Heart right ventricle (tissue), 16 donors: ENCODE data around the gene GAB2. TPM values are rescaled to one million over a fixed set of nuclear protein-coding genes. Genes with fewer than 3 reads are reported as not detected.
"Not testable (repeated sequence)": the region's sequence is repeated elsewhere in the genome, so short reads cannot be mapped to it uniquely, and the experiment has no call there.

Experiments used
- ATAC-seq, 8 donors: fragments of 200-7000 bp; cut with Tn5 transposase; one replicate each; pipeline ENCODE4 v1.9.1; 2020; ENCODE audit warnings: mild to moderate bottlenecking in 8 of 8, moderate library complexity in 8 of 8, moderate number of reproducible peaks in 1 of 8
- DNase-seq, 2 donors: peaks; one replicate each; pipeline ENCODE4 v3.0.0-alpha.2; 2020
- H3K27ac ChIP-seq, 10 donors: fragments of 200-600 bp; sonication (generic) in 2 of 10; one replicate each; pipeline versions ENCODE4 v1.5.0 to v1.8.0; 2020 to 2022; ENCODE audit warnings: mild to moderate bottlenecking in 3 of 10
- H3K27me3 ChIP-seq, 7 donors: fragments of 200-600 bp; one replicate each; pipeline ENCODE4 v1.8.0; 2021 to 2022; ENCODE audit warnings: mild to moderate bottlenecking in 2 of 7
- H3K36me3 ChIP-seq, 9 donors: fragments of 200-600 bp; sonication (generic) in 1 of 9; one replicate each; pipeline versions ENCODE4 v1.5.0 to v1.8.0; 2020 to 2022; ENCODE audit warnings: mild to moderate bottlenecking in 2 of 9
- H3K4me1 ChIP-seq, 9 donors: fragments of 200-600 bp; sonication (generic) in 1 of 9; one replicate each; pipeline versions ENCODE4 v1.5.0 to v1.8.0; 2020 to 2022; ENCODE audit warnings: mild to moderate bottlenecking in 4 of 9
- H3K4me3 ChIP-seq, 10 donors: fragments of 200-600 bp; sonication (generic) in 2 of 10; one replicate each; pipeline versions ENCODE4 v1.5.0 to v1.8.0; 2020 to 2022; ENCODE audit warnings: mild to moderate bottlenecking in 7 of 10, moderate library complexity in 2 of 10
- H3K9me3 ChIP-seq, 11 donors: fragments of 200-600 bp in 10 of 11; sonication (generic) in 2 of 11; one replicate each; pipeline versions ENCODE4 v1.5.0 to v1.8.0; 2013 to 2022; ENCODE audit warnings: mild to moderate bottlenecking in 2 of 11, control low read depth in 1 of 11, moderate library complexity in 1 of 11
- WGBS, 2 donors: extraction: QIAGEN DNeasy Blood & Tissue Kit; methylation state at CpG; one replicate each; pipeline ENCODE4 v1.1.7; 2013; ENCODE audit warnings: inconsistent platforms in 1 of 2; 5-methylcytosine and 5-hydroxymethylcytosine counted together
- intact Hi-C, 10 donors: fragments of 100-400 bp; cut with DNase I; formaldehyde crosslinking; loops; one replicate each; pipeline versions ENCODE4 v1.11.1 to v1.14.2; 2022
- polyA plus RNA-seq, 2 donors: library from polyadenylated mRNA; stranded (reverse); fragments of 200-250 nt; gene quantifications; one replicate each; pipeline ENCODE4 v1.2.3, GENCODE V29; 2013
- total RNA-seq, 10 donors: library from RNA; stranded (reverse); fragmentation: NEBNext Ultra II Directional in 3 of 10; extraction: Animal tissue kit (Norgen Biotek cat#: 25700) in 3 of 10; gene quantifications; one replicate each; pipeline versions ENCODE4 v1.2.1 to v1.2.4, GENCODE V29; 2021 to 2023
- TF ChIP-seq, protein P1 (sequence below), 9 donors: fragments of 200-600 bp; sonication (generic) in 2 of 9; IDR thresholded peaks; one replicate each; pipeline versions ENCODE4 v1.5.0 to v1.8.0; 2021 to 2022; ENCODE audit warnings: antibody characterized with exemption in 9 of 9, mild to moderate bottlenecking in 5 of 9, moderate library complexity in 1 of 9
- donor health status: Arrhythmogenic right ventricular cardiomyopathy.
- donor health status: ischemic (EF 13 %, LVEDD 7.1; RV severe dilation, severe dysfunction).
- donor health status: healthy with polysubstance abuse.
- donor health status: DM: no; HTN: yes; CAD: no.
- donor health status: DM: no; HTN: no; CAD: no.
- donor health status: ischemic (EF 25% LVEDD 6.9; RV normal size, moderate dysfunction).
- donor health status: ischemic (EF 25% LVEDD 5.7; RV mildly dilated, moderate dysfunction).
- donor health status: healthy.
- donor health status: DM: yes; HTN: yes; CAD: no.
- donor health status: Ischemic cardiomyopathy.
- donor health status: ischemic (EF 35%, LVEDD 5.7; RV mildly dilated, moderate dysfunction).
- donor health status: nonischemic (EF 11% LVEDD 7.7; RV severe dilation, severe dysfunction).
- donor health status: DM: yes; HTN: yes; CAD: no.
- donor health status: PGD.
- donor health status: ischemic (EF 29% LVEDD 5.4; RV normal size, mild dysfunction).
- donor health status: nonischemic (EF 23%, LVEDD 6.1; RV moderate dilation, normal function).

GAB2 gene
- total and polyA plus RNA-seq, 12 donors, result 5.0 to 44.6 (median 27.0) TPM

DNA sequence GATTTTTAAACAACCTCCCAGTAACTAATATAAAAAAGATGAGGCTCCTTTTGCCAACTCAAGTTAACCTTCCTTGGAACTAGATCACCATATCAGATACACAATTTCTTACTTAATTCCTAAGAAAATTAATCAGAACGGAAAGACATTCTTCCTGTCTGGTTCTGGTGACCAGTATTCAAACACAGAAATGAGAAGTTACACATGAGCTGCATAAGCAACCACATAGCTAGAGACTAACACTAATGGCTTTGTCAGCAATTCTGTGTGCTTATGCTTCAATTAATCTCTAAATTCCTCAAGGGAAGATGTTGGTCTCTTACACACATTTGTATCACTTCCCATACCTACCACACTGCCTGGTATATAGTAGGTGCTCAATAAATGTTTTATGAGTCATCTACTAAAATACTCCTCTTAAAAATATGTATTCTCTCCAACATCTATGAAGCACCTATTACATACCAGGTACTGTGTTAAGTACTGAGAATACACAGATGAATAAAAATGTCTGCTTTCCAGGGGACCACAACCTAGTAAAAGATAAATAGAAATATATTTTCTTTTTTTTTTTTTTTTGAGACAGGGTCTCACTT, 54.5 kb downstream of the GAB2 start:
- H3K4me1 ChIP-seq, result peaks cover 0 to 60% (median 30%) of the 10 kb centered on the region in 9 donors
- H3K36me3 ChIP-seq, result no peaks in the 10 kb centered on the region
- no peak overlapping the region for H3K4me3 ChIP-seq
- no peaks in the 10 kb centered on the region for H3K27me3 ChIP-seq
- intact Hi-C loops, result loop anchor here in 1 of 10 donors (10.0 kb wide), 1 partner anchor 52 kb away; the partner anchor contains the start of gene GAB2
- peak overlapping the region in 2 of 10 donors; percentile 7 to 31 for H3K27ac ChIP-seq
- WGBS, 2 donors, result 70 to 74% methylated on average over 1 of the region's 1 CpG
- ATAC-seq (peak in 3 of 8 donors; percentile 30 to 53 (median 32)), DNase-seq (no peak)
- TF ChIP-seq, protein P1, sequence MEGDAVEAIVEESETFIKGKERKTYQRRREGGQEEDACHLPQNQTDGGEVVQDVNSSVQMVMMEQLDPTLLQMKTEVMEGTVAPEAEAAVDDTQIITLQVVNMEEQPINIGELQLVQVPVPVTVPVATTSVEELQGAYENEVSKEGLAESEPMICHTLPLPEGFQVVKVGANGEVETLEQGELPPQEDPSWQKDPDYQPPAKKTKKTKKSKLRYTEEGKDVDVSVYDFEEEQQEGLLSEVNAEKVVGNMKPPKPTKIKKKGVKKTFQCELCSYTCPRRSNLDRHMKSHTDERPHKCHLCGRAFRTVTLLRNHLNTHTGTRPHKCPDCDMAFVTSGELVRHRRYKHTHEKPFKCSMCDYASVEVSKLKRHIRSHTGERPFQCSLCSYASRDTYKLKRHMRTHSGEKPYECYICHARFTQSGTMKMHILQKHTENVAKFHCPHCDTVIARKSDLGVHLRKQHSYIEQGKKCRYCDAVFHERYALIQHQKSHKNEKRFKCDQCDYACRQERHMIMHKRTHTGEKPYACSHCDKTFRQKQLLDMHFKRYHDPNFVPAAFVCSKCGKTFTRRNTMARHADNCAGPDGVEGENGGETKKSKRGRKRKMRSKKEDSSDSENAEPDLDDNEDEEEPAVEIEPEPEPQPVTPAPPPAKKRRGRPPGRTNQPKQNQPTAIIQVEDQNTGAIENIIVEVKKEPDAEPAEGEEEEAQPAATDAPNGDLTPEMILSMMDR (IDR thresholded peaks at IDR 0.05), result no peak
- H3K9me3 ChIP-seq, result no peaks in the 10 kb centered on the region

DNA sequence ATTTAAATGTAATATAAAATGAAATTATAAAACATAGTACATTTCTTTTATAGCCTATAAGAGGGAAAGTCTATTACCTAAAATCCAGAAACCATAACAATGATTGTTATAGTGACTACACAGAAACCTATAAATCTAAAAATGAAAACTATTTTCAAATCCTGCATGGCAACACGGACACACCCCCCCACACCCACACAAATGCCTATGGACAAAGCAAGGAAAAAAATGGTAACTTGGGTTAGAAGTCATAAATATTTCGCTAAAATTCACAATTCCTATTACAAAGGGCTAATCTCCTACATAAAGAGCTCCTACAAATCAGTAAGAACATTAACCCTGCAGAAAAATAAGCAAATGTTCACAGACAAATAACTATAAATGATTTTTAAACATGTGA, 56.4 kb downstream of the GAB2 start:
- intact Hi-C loops, result loop anchor here in 1 of 10 donors (10.0 kb wide), 1 partner anchor 54 kb away; the partner anchor contains the start of gene GAB2

DNA sequence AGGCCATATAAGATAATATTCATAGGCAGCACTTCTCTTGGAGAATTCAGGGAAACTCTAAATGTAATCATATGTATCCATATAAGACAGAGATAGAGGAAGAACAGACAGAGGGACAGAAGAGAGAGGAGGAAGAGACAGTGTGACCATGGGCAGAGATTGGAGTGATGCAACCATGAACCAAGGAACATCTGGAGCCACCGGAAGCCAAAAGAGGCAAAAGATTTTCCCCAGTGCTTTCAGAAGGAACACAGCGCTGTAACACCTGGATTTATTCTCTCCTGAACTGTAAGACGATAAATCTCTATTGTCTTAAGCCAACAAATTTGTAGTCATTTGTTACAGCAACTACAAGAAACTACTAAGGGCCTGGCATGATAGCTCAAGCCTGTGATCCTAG, 57.7 kb downstream of the GAB2 start:
- Histone ChIP-seq H3K36me3 (no peaks in the 10 kb centered on the region), H3K4me3 (no peak overlapping the region), H3K4me1 (peaks cover 0 to 55% (median 22%) of the 10 kb centered on the region in 9 donors), H3K27ac (peak overlapping the region in 2 of 10 donors; percentile 0 to 29), H3K27me3 (no peaks in the 10 kb centered on the region), H3K9me3 (peaks cover 0 to 8% (median 0%) of the 10 kb centered on the region in 11 donors)
- TF ChIP-seq, protein P1 (IDR thresholded peaks at IDR 0.05), result no peak
- ATAC-seq (peak in 2 of 8 donors; percentile 33 to 45), DNase-seq (no peak)
- intact Hi-C loops, result loop anchor here in 3 of 10 donors (5.0 to 10.0 kb wide), 3 partner anchors 42 to 105 kb away; partner anchors contain the start of gene GAB2 (in 1 of the 3)
- WGBS, 2 donors, result 89 to 90% methylated on average over 3 of the region's 3 CpGs

More for the DNA sequence above, 56.4 kb downstream of the GAB2 start:
- WGBS, 2 donors, result 96 to 97% methylated on average over 2 of the region's 2 CpGs
- H3K27me3 ChIP-seq, result no peaks in the 10 kb centered on the region
- DNase-seq (no peak), ATAC-seq (no peak)
- peaks cover 0 to 8% (median 0%) of the 10 kb centered on the region in 11 donors for H3K9me3 ChIP-seq
- TF ChIP-seq, protein P1 (IDR thresholded peaks at IDR 0.05), result no peak
- no peak overlapping the region for H3K27ac ChIP-seq
- peaks cover 0 to 60% (median 25%) of the 10 kb centered on the region in 9 donors for H3K4me1 ChIP-seq
- H3K36me3 ChIP-seq, result no peaks in the 10 kb centered on the region
- no peak overlapping the region for H3K4me3 ChIP-seq

DNA sequence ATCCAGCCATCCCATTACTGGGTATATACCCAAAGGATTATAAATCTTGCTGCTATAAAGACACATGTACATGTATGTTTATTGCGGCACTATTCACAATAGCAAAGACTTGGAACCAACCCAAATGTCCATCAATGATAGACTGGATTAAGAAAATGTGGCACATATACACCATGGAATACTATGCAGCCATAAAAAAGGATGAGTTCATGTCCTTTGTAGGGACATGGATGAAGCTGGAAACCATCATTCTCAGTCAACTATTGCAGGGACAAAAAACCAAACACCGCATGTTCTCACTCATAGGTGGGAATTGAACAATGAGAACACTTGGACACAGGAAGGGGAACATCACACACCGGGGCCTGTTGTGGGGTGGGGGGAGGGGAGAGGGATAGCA, 59.7 kb downstream of the GAB2 start:
- not testable (repeated sequence) for H3K36me3 ChIP-seq, ATAC-seq, DNase-seq, H3K4me3 ChIP-seq, H3K27ac ChIP-seq, H3K9me3 ChIP-seq, H3K27me3 ChIP-seq
- H3K4me1 ChIP-seq, result peaks cover 3 to 55% (median 24%) of the 10 kb centered on the region in 9 donors
- intact Hi-C loops, result loop anchor here in 2 of 10 donors (5.0 to 10.0 kb wide), 2 partner anchors 44 to 103 kb away; no protein-coding TSS in a partner anchor
- WGBS, 2 donors, result 100% methylated on average over 2 of the region's 3 CpGs

DNA sequence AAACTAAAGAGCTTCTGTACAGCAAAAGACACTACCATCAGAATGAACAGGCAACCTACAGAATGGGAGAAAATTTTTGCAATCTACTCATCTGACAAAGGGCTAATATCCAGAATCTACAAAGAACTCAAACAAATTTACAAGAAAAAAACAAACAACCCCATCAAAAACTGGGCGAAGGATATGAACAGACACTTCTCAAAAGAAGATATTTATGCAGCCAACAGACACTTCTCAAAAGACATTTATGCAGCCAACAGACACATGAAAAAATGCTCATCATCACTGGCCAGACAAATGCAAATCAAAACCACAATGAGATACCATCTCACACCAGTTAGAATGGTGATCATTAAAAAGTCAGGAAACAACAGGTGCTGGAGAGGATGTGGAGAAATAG, 60.2 kb downstream of the GAB2 start:
- not testable (repeated sequence) for DNase-seq, H3K36me3 ChIP-seq

DNA sequence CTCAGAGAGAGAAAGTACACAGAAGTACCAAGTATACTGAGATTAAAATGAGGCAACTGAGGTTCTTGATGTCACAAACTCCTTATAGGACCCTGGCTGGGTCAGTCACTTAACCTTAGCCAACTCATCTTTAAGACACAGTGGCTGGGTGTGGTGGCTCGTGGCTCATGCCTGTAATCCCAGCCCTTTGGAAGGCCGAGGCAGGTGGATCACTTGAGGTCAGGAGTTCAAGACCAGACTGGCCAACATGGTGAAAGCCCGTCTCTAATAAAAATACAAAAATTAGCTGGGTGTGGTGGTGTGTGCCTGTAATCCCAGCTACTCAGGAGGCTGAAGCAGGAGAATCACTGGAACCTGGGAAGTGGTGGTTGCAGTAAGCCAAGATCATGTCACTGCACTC, 61.9 kb downstream of the GAB2 start:
- DNase-seq, H3K27me3 ChIP-seq, H3K4me3 ChIP-seq, H3K27ac ChIP-seq, ATAC-seq, H3K9me3 ChIP-seq, H3K36me3 ChIP-seq: not testable (repeated sequence)
- intact Hi-C loops, result loop anchor here in 2 of 10 donors (5.0 to 10.0 kb wide), 2 partner anchors 47 to 101 kb away; no protein-coding TSS in a partner anchor
- peaks cover 5 to 74% (median 41%) of the 10 kb centered on the region in 9 donors for H3K4me1 ChIP-seq
- 94 to 95% methylated on average over 3 of the region's 3 CpGs for WGBS, 2 donors

More for the DNA sequence above, 60.2 kb downstream of the GAB2 start:
- H3K9me3 ChIP-seq, H3K27me3 ChIP-seq, H3K27ac ChIP-seq, H3K4me3 ChIP-seq, ATAC-seq: not testable (repeated sequence)
- H3K4me1 ChIP-seq, result peaks cover 5 to 60% (median 29%) of the 10 kb centered on the region in 9 donors
- WGBS, 2 donors, result 100% methylated on average over 1 of the region's 1 CpG
- intact Hi-C loops, result loop anchor here in 2 of 10 donors (5.0 to 10.0 kb wide), 2 partner anchors 45 to 103 kb away; no protein-coding TSS in a partner anchor
